Smooth muscle cell (in vitro differentiated cells): ENCODE results near the gene HIRA. TPM values are rescaled to one million over a fixed set of nuclear protein-coding genes. Genes with fewer than 3 reads are reported as not detected.

Experiments used
- DNase-seq: peaks from one replicate; lab custom pipeline; 2025; ENCODE audit not compliant: unreplicated experiment; lab: John Stamatoyannopoulos, UW
- H2AFZ ChIP-seq: fragments of 200-600 bp; sonication (generic); 2 replicates; pipeline ENCODE4 v1.6.0; 2016; ENCODE audit warnings: antibody characterized with exemption, low read depth, mild to moderate bottlenecking
- H3F3A ChIP-seq: fragments of 200-600 bp; sonication (generic); 2 replicates; pipeline ENCODE4 v1.6.0; 2017; ENCODE audit warnings: antibody characterized with exemption, low read depth
- H3K27ac ChIP-seq: fragments of 200-600 bp; sonication (generic); 2 replicates; pipeline ENCODE4 v1.5.1; 2016; ENCODE audit warnings: low read depth, mild to moderate bottlenecking
- H3K27me3 ChIP-seq: fragments of 200-600 bp; sonication (generic); 2 replicates; pipeline ENCODE4 v1.6.1; 2016; ENCODE audit warnings: low read depth, mild to moderate bottlenecking
- H3K36me3 ChIP-seq: fragments of 200-600 bp; sonication (generic); 2 replicates; pipeline ENCODE4 v1.5.1; 2016; ENCODE audit warnings: low read depth
- H3K4me1 ChIP-seq: fragments of 200-600 bp; sonication (generic); 2 replicates; pipeline ENCODE4 v1.5.1; 2016; ENCODE audit warnings: low read depth
- H3K4me2 ChIP-seq: fragments of 200-600 bp; sonication (generic); 2 replicates; pipeline ENCODE4 v1.6.0; 2016; ENCODE audit warnings: mild to moderate bottlenecking
- H3K4me3 ChIP-seq: fragments of 200-600 bp; sonication (generic); 2 replicates; pipeline ENCODE4 v1.5.1; 2016; ENCODE audit warnings: mild to moderate bottlenecking
- H3K79me2 ChIP-seq: fragments of 200-600 bp; sonication (generic); 2 replicates; pipeline ENCODE4 v1.6.0; 2016; ENCODE audit warnings: low read depth, mild to moderate bottlenecking
- H3K9ac ChIP-seq: fragments of 200-600 bp; sonication (generic); 2 replicates; pipeline ENCODE4 v1.6.0; 2016; ENCODE audit warnings: low read depth
- H3K9me3 ChIP-seq: fragments of 200-600 bp; sonication (generic); replicated peaks from 2 replicates; pipeline ENCODE4 v1.5.1; 2016; ENCODE audit warnings: low read depth
- H4K20me1 ChIP-seq: fragments of 200-600 bp; sonication (generic); 2 replicates; pipeline ENCODE4 v1.6.0; 2016; ENCODE audit warnings: low read depth
- CTCF ChIP-seq: fragments of 200-600 bp; sonication (generic); IDR thresholded peaks from 2 replicates; pipeline ENCODE4 v1.5.1; 2017; ENCODE audit warnings: borderline replicate concordance, mild to moderate bottlenecking, antibody characterized with exemption; ENCODE audit not compliant: insufficient read depth, poor library complexity, severe bottlenecking
- WGBS: methylation state at CpG from one replicate; pipeline ENCODE4 v1.1.7; 2016; ENCODE audit warnings: low lambda C conversion rate; 5-methylcytosine and 5-hydroxymethylcytosine counted together
- polyA plus RNA-seq: library from polyadenylated mRNA; unstranded; fragments of >200 nt; fragmentation: Nextera tagmentation; extraction: Ambion mirVana; gene quantifications from 2 replicates; pipeline ENCODE4 v1.2.1, GENCODE V29; 2016
- total RNA-seq: library from RNA; depleted of rRNA; stranded (reverse); fragments of >200 nt; gene quantifications from 2 replicates; pipeline ENCODE4 v1.2.3, GENCODE V29; 2014

Gene HIRA
- total and polyA plus RNA-seq, 2 experiments from 2014 or later, result 7.3 to 8.7 TPM

GRCh38 chr22:19455585-19456370, 24.2 kb upstream of the HIRA start:
- no peak overlapping the region for H3K9ac ChIP-seq
- no peaks in the 10 kb centered on the region for H3F3A ChIP-seq
- H3K9me3 ChIP-seq, result no peaks in the 10 kb centered on the region
- no peak overlapping the region for H3K4me3 ChIP-seq
- no peak overlapping the region for H3K27ac ChIP-seq
- TF ChIP-seq CTCF, result no peak
- no peak overlapping the region for H2AFZ ChIP-seq
- H3K4me1 ChIP-seq, result no peaks in the 10 kb centered on the region
- no peak overlapping the region for H3K4me2 ChIP-seq
- H3K36me3 ChIP-seq, result no peaks in the 10 kb centered on the region
- WGBS, result 87% methylated on average over 4 of the region's 4 CpGs
- no peaks in the 10 kb centered on the region for H3K79me2 ChIP-seq
- H4K20me1 ChIP-seq, result no peaks in the 10 kb centered on the region
- DNase-seq, result no peak
- H3K27me3 ChIP-seq, result no peaks in the 10 kb centered on the region

GRCh38 chr22:19455033-19455432, 23.5 kb upstream of the HIRA start:
- Histone ChIP-seq H3K27me3 (no peaks in the 10 kb centered on the region), H3K27ac (no peak overlapping the region), H3K9ac (no peak overlapping the region), H3K4me1 (no peaks in the 10 kb centered on the region), H2AFZ (no peak overlapping the region), H3K79me2 (no peaks in the 10 kb centered on the region), H3F3A (peaks cover 2% of the 10 kb centered on the region), H3K4me3 (no peak overlapping the region), H3K4me2 (no peak overlapping the region), H4K20me1 (no peaks in the 10 kb centered on the region), H3K36me3 (peaks cover 6% of the 10 kb centered on the region), H3K9me3 (no peaks in the 10 kb centered on the region)
- no peak for DNase-seq
- TF ChIP-seq CTCF, result no peak
- WGBS, result 100% methylated on average over 2 of the region's 2 CpGs

DNA sequence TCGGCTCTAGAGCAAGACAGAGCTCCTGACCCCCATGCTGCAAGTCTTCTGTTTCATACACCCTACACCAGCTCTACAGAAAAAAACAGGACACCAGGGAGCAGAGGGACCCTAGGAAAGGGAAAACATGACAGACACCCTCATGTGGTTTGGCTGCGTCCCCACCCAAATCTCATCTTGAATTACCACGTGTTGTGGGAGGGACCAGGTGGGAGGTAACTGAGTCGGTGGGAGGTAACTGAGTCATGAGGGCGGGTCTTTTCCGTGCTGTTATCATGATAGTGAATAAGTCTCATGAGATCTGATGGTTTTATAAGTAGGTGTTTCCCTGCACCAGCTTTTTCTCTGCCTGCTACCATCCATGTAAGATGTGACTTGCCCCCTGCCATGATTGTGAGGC, 22.6 kb upstream of the HIRA start:
- H3K27me3 ChIP-seq, result no peaks in the 10 kb centered on the region
- H4K20me1 ChIP-seq, result no peaks in the 10 kb centered on the region
- H3K36me3 ChIP-seq, result peaks cover 9% of the 10 kb centered on the region
- H3K27ac ChIP-seq, result no peak overlapping the region
- no peaks in the 10 kb centered on the region for H3K4me1 ChIP-seq
- no peak overlapping the region for H3K9ac ChIP-seq
- no peak for TF ChIP-seq CTCF
- H3K4me2 ChIP-seq, result no peak overlapping the region
- no peaks in the 10 kb centered on the region for H3K79me2 ChIP-seq
- no peaks in the 10 kb centered on the region for H3K9me3 ChIP-seq
- WGBS, result 94% methylated on average over 6 of the region's 6 CpGs
- H3F3A ChIP-seq, result peaks cover 7% of the 10 kb centered on the region
- H2AFZ ChIP-seq, result no peak overlapping the region
- no peak for DNase-seq
- no peak overlapping the region for H3K4me3 ChIP-seq

- Histone ChIP-seq H3K9ac (no peak overlapping the region), H3K27me3 (no peaks in the 10 kb centered on the region), H4K20me1 (no peaks in the 10 kb centered on the region), H3K27ac (no peak overlapping the region), H3K9me3 (no peaks in the 10 kb centered on the region), H3K4me2 (no peak overlapping the region), H2AFZ (no peak overlapping the region), H3K4me1 (peaks cover under 1% of the 10 kb centered on the region), H3F3A (peaks cover 10% of the 10 kb centered on the region), H3K4me3 (no peak overlapping the region), H3K36me3 (peaks cover 9% of the 10 kb centered on the region), H3K79me2 (no peaks in the 10 kb centered on the region)
- no peak for DNase-seq
- no peak for TF ChIP-seq CTCF
- WGBS, result 96% methylated on average over 5 of the region's 5 CpGs
Observed at GRCh38 chr22:19453718-19454117, 22.2 kb upstream of the HIRA start.
